NCI-H2081 (cell line): ENCODE results near the gene CLOCK.
"Not testable (repeated sequence)": the region's sequence is repeated elsewhere in the genome, so short reads cannot be mapped to it uniquely, and the experiment has no call there.

Source experiments
- DNase-seq, 2 experiments: peaks; one replicate each; lab custom pipeline; 2025; lab: John Stamatoyannopoulos, UW

The CLOCK gene, protein sequence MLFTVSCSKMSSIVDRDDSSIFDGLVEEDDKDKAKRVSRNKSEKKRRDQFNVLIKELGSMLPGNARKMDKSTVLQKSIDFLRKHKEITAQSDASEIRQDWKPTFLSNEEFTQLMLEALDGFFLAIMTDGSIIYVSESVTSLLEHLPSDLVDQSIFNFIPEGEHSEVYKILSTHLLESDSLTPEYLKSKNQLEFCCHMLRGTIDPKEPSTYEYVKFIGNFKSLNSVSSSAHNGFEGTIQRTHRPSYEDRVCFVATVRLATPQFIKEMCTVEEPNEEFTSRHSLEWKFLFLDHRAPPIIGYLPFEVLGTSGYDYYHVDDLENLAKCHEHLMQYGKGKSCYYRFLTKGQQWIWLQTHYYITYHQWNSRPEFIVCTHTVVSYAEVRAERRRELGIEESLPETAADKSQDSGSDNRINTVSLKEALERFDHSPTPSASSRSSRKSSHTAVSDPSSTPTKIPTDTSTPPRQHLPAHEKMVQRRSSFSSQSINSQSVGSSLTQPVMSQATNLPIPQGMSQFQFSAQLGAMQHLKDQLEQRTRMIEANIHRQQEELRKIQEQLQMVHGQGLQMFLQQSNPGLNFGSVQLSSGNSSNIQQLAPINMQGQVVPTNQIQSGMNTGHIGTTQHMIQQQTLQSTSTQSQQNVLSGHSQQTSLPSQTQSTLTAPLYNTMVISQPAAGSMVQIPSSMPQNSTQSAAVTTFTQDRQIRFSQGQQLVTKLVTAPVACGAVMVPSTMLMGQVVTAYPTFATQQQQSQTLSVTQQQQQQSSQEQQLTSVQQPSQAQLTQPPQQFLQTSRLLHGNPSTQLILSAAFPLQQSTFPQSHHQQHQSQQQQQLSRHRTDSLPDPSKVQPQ

DNA sequence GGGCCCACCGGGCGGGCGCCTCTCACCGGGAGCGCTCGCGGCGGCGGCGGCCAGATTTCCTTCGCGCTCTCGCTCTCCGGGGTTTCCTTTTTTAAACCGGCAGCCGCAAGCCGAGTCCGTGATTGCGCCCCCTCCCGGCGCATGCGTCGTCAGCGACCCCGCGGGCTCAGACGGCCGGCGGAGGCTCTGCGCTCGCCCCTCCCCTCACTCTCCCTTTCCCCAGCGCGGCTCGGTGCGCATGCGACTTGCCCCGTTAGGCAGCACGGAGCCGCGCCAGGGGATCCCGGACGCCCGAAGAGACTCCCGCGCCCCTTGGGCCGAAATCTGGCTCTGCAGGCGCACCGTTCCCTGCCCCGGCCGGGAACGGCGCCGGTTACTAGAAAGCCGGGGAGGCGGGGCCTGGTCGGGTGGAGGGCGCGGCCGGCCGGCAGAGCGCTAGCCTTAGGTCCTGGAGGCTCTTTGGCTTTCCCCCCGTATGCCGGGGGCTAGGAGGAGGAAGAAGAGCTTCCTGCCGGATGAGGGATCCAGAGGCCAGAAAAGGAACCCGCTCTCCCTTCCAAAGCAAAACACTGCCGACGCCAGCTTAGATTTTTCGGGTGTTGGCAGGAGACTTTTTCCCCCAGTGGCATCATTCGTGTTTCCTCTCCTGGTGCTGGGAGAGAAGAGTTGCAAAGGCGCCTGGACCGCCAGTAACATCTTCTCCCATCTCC is at the start of gene CLOCK:
Gene CLOCK (minus strand): TSS at position 154 of the 710 bp plus-strand sequence. CDS start 64,124 bp downstream, outside the sequence.
- peak; percentile 88 to 90 for DNase-seq

DNA sequence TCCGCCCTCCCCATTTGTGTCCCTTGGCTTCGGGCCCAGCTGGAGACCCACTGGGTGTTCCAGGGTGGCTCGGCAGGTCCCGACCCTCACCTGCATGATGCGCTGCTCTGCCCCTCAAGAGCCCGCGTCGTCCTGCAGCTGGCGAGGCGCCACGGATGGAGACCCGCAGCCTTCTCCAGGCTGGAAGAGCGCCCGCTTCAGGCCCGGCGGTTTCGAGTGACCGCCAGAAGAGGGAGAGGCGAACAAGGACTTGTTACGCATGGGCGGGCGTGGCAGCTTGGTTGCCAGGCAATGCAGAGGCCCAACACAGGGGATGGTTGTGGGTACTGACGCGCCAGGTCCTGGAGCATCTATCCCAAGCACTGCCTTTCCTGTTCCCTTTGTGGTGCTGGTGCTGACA is 45.3 kb upstream of the CLOCK start, which contains the start of gene PDCL2:
Gene PDCL2 (minus strand): TSS at position 232 of the 400 bp plus-strand sequence. CDS start 136 bp downstream, at position 96.
- no peak for DNase-seq

- no peak for DNase-seq
Measured at GRCh38 chr4:55588160-55588559, 41.5 kb upstream of the CLOCK start.

- DNase-seq, result not testable (repeated sequence)
Measured at GRCh38 chr4:55582773-55583172, 36.1 kb upstream of the CLOCK start.

- no peak for DNase-seq
Measured at GRCh38 chr4:55578341-55579010, 31.8 kb upstream of the CLOCK start.

- no peak for DNase-seq
Measured at GRCh38 chr4:55575513-55575912, 28.8 kb upstream of the CLOCK start.

DNA sequence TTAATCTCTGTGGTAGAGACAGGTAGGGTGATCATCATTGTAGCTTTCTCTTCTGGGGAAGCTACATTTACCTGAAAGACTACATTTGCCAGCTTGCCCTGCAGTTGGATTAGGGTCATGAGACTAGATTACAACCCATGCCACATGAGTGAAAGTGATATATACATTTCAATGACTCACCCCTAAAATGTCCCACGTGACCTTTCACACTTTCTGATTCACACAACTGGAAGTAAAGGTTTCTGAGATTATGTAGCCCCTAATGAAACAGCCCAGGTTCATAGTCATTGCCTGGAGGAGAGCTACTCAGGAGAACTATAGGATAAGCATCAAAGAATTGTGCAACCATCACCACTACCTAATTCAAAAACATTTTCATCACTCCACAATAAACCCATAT is 27.5 kb upstream of the CLOCK start:
- DNase-seq, result no peak

GRCh38 chr4:55571806-55572205 is 25.1 kb upstream of the CLOCK start:
- DNase-seq, result no peak

DNA sequence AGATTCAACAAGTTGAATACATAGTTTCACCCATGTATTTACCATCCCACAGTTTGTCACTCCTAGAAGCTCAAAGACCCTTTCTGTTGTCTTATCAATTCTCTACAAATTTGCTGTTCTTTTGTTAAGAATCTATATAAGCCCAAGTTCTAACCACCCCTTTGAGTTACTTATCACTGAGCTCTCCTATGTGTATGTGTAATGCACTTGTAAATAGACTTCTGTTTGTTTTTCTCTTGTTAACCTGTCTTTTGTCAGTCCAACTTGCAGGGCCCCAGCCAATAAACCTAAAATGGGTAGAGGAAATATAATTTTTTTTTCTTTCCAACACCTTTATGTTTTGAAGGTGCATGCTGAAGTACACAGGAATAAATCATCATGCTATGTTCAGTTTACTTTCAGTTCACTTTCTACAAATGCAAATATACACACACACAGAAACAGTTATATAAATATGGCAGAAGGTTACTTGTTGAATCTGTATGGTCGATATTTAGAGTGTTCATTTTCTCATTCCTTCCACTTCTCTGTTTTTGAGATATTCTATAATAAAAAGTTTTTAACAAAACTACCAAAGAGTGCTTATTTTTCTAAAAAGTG is 22.3 kb upstream of the CLOCK start:
- DNase-seq, result no peak

DNA sequence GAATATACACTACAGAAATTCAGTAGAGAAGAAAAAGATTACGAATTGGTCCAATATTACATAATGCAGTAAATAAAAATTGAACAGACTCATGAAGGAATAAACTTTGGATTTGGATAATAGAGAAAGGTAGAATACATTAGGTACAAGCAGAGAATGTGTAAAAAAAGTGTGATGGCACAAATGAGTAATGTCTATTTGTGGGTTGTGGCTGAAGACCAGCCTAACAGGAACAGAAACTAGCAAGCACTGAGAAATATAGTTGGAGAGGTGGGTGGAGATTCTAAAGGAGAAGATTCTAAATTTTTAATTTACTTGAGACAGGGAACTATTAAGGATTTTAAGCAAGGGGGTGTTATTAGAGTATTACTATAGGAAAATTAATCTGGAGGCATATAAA is 15.2 kb upstream of the CLOCK start:
- no peak for DNase-seq

GRCh38 chr4:55560096-55560495 is 13.4 kb upstream of the CLOCK start:
- DNase-seq, result no peak

DNA sequence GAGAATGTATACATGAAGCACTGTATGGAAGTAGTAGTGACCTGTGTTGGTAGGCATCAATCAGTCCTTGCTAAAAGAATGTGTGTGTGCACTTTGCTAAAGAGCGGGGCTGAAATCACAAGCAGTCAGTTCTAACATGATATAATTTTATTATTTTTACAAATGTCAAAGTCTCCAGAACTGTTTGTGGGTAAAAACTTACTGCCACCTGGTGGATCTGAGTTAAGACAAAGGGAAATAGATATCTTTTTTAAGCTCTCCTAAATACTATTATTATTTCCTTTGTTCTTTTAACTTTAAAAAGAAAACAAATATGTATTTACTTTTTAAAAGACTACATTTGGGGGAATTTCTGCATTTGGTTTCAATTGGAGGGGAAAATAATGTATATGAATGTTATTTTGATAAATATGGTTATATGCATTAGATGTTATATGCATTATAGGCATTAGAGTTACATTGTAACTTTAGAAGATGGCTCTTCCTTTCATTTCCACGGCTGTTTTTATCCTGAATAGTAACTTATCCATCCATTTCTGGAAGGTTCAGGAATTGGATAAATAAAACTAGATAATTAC is 7.8 kb upstream of the CLOCK start:
- peak in 1 of 2 experiments; percentile 4 for DNase-seq

GRCh38 chr4:55553441-55554201 is 6.9 kb upstream of the CLOCK start:
- no peak for DNase-seq

DNA sequence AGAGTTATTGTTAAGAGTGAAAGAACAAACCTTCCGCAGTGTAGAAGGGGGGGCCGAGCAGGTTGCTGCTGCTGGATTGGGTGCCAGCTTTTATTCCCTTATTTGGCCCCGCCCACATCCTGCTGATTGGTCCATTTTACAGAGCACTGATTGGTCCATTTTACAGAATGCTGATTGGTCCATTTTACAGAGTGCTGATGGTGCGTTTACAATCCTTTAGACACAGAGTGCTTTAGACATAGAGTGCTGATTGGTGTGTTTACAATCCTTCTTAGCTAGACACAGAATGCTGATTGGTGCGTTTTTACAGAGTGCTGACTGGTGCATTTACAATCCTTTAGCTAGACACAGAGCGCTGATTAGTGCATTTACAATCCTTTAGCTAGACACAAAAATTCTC is 5.3 kb upstream of the CLOCK start:
- DNase-seq, result not testable (repeated sequence)

DNA sequence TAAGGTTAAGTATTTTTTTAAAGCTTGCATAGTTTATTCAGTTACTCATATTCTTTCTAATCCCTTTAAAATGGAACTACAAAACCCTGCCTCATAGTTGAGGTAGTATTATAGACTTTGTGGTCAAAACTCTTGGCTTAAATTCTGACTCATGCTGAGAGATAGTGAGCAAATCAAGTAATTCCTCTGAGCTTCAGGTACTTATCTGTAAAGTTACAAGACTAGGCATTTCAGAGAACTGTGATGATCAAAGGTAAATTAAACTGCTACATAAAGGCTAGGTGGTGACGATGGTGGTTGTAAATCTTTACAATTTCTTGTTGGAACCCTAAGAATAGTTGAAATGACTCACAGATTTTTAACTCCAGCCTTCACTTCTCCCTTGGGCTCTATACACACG is 3.2 kb upstream of the CLOCK start:
- DNase-seq, result no peak

GRCh38 chr4:55547918-55548317 is 1.2 kb upstream of the CLOCK start:
- DNase-seq, result no peak

DNA sequence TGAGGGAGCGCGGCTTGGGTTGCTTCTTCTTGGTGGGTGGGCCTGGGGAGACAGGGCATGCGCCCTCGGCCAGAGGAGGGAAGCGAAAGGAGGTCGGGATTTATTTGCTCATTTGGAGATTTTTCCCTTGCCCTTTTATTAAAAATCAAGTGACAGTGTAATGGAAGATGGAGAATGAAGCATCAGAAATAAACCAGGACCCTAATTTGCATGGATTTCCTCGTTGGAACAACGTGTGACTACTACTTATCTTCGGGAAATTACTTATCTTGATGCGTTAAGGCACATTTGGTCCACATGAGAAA is 709 bp upstream of the CLOCK start:
- peak in 1 of 2 experiments; percentile 68 for DNase-seq

GRCh38 chr4:55546506-55546755 is 278 bp downstream of the CLOCK start:
- DNase-seq, result no peak

GRCh38 chr4:55545641-55546505 is 836 bp downstream of the CLOCK start:
- DNase-seq, result peak; percentile 59 to 80

- peak in 1 of 2 experiments; percentile 56 for DNase-seq
Measured at GRCh38 chr4:55545151-55545550, 1.6 kb downstream of the CLOCK start.
